AG09319 (cell line): ENCODE data around the gene PELI3.
A peak's percentile ranks its signal among the peaks of the same experiment; 100 is the strongest.

Experiments used
- DNase-seq: peaks from one replicate; pipeline ENCODE4 v3.0.0-alpha.2; 2010; ENCODE audit warnings: low read depth; ENCODE audit errors: extremely low read depth
- TF ChIP-seq, protein P1 (sequence below): IDR thresholded peaks from 2 replicates; pipeline ENCODE4 v1.5.1; 2011; ENCODE audit warnings: low read depth, mild to moderate bottlenecking, inconsistent platforms, low read length, moderate library complexity

Gene PELI3

GRCh38 chr11:66488957-66489356 lies 22.3 kb downstream of the PELI3 start:
- TF ChIP-seq, protein P1, sequence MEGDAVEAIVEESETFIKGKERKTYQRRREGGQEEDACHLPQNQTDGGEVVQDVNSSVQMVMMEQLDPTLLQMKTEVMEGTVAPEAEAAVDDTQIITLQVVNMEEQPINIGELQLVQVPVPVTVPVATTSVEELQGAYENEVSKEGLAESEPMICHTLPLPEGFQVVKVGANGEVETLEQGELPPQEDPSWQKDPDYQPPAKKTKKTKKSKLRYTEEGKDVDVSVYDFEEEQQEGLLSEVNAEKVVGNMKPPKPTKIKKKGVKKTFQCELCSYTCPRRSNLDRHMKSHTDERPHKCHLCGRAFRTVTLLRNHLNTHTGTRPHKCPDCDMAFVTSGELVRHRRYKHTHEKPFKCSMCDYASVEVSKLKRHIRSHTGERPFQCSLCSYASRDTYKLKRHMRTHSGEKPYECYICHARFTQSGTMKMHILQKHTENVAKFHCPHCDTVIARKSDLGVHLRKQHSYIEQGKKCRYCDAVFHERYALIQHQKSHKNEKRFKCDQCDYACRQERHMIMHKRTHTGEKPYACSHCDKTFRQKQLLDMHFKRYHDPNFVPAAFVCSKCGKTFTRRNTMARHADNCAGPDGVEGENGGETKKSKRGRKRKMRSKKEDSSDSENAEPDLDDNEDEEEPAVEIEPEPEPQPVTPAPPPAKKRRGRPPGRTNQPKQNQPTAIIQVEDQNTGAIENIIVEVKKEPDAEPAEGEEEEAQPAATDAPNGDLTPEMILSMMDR: no peak
- DNase-seq: no peak

GRCh38 chr11:66489636-66490035 lies 22.9 kb downstream of the PELI3 start:
- TF ChIP-seq, protein P1: no peak

GRCh38 chr11:66491315-66491935 lies 24.7 kb downstream of the PELI3 start:
- no peak for DNase-seq
- TF ChIP-seq, protein P1: peak; percentile 27

More at GRCh38 chr11:66489636-66490035, 22.9 kb downstream of the PELI3 start:
- DNase-seq: no peak

- no peak for DNase-seq
These were observed 25.6 kb downstream of the PELI3 start for GRCh38 chr11:66492161-66492865.

GRCh38 chr11:66493130-66493529 lies 26.4 kb downstream of the PELI3 start:
- TF ChIP-seq, protein P1: no peak
- no peak for DNase-seq

More at GRCh38 chr11:66492161-66492865, 25.6 kb downstream of the PELI3 start:
- TF ChIP-seq, protein P1: no peak

DNA sequence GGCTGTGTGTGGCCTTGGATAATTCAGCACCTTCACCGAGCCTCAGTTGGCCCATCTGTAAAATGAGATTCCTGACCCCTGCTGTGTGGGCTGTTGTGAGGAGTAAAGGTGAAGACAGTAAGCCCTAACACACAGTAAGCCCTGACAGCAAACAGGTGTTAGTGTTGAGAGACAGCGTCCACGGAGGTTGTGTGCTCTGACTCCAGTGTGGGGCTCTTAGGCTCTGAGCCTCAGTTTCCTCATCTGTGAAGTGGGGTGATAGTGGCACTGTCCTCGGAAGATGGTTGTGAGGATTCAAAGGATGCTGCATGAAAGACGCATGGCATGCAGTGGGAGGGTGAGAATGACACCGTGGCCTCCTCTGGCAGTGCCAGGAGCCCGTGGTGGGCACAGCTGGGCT lies 27.8 kb downstream of the PELI3 start:
- DNase-seq: no peak
- TF ChIP-seq, protein P1: no peak

- TF ChIP-seq, protein P1: no peak
- DNase-seq: no peak
These were observed 28.2 kb downstream of the PELI3 start for GRCh38 chr11:66494935-66495334.
